GM23248 (cell line): ENCODE results near the gene FAM117B. TPM values are rescaled to one million over a fixed set of nuclear protein-coding genes. Genes with fewer than 3 reads are reported as not detected.
A peak's percentile ranks its signal among the peaks of the same experiment; 100 is the strongest.

Experiments
- DNase-seq: peaks from one replicate; pipeline ENCODE4 v3.0.0-alpha.2; 2015
- H2AFZ ChIP-seq: fragments of 200-600 bp; sonication (generic); 2 replicates; pipeline ENCODE4 v1.6.1; 2016; ENCODE audit warnings: antibody characterized with exemption
- H3F3A ChIP-seq: fragments of 200-600 bp; sonication (generic); 2 replicates; pipeline ENCODE4 v1.6.1; 2016; ENCODE audit warnings: mild to moderate bottlenecking, antibody characterized with exemption, mixed run types; ENCODE audit not compliant: insufficient read depth
- H3K27ac ChIP-seq: fragments of 200-600 bp; sonication (generic); 2 replicates; pipeline ENCODE4 v1.5.1; 2016; ENCODE audit warnings: mild to moderate bottlenecking
- H3K27me3 ChIP-seq: fragments of 200-600 bp; sonication (generic); replicated peaks from 2 replicates; pipeline ENCODE4 v1.6.1; 2016; ENCODE audit warnings: mild to moderate bottlenecking; ENCODE audit not compliant: insufficient read depth
- H3K36me3 ChIP-seq: fragments of 200-600 bp; sonication (generic); 2 replicates; pipeline ENCODE4 v1.6.1; 2016; ENCODE audit warnings: low read depth, mild to moderate bottlenecking
- H3K4me1 ChIP-seq: fragments of 200-600 bp; sonication (generic); 2 replicates; pipeline ENCODE4 v1.6.1; 2016; ENCODE audit warnings: mild to moderate bottlenecking; ENCODE audit not compliant: insufficient read depth
- H3K4me2 ChIP-seq: fragments of 200-600 bp; sonication (generic); one replicate; pipeline ENCODE4 v1.6.1; 2016; ENCODE audit warnings: mild to moderate bottlenecking; ENCODE audit not compliant: unreplicated experiment
- H3K4me3 ChIP-seq: fragments of 200-600 bp; sonication (generic); 2 replicates; pipeline ENCODE4 v1.5.1; 2016; ENCODE audit warnings: mild to moderate bottlenecking
- H3K79me2 ChIP-seq: fragments of 200-600 bp; sonication (generic); 2 replicates; pipeline ENCODE4 v1.6.1; 2016; ENCODE audit warnings: mild to moderate bottlenecking; ENCODE audit not compliant: insufficient read depth
- H3K9ac ChIP-seq: fragments of 200-600 bp; sonication (generic); 2 replicates; pipeline ENCODE4 v1.6.1; 2016; ENCODE audit warnings: mild to moderate bottlenecking
- H3K9me2 ChIP-seq: fragments of 200-600 bp; sonication (generic); 2 replicates; pipeline ENCODE4 v1.6.1; 2016; ENCODE audit warnings: mixed run types, mild to moderate bottlenecking, moderate library complexity; ENCODE audit not compliant: insufficient read depth
- H3K9me3 ChIP-seq: fragments of 200-600 bp; sonication (generic); one replicate; pipeline ENCODE4 v1.6.1; 2017; ENCODE audit warnings: low read depth
- H4K20me1 ChIP-seq: fragments of 200-600 bp; sonication (generic); 2 replicates; pipeline ENCODE4 v1.6.0; 2016; ENCODE audit not compliant: insufficient read depth
- EZH2 ChIP-seq: fragments of 200-600 bp; sonication (generic); IDR thresholded peaks from 2 replicates; pipeline ENCODE4 v1.6.1; 2018; ENCODE audit warnings: antibody characterized with exemption, mild to moderate bottlenecking; ENCODE audit not compliant: insufficient read depth, poor library complexity, severe bottlenecking
- EZH2phosphoT487 ChIP-seq: fragments of 200-600 bp; sonication (generic); IDR thresholded peaks from 2 replicates; pipeline ENCODE4 v1.6.1; 2018; ENCODE audit warnings: antibody characterized with exemption, moderate library complexity, mild to moderate bottlenecking, low read depth; ENCODE audit not compliant: insufficient read depth
- WGBS, 2 experiments: methylation state at CpG; one replicate each; pipeline ENCODE4 v1.1.6; 2015 to 2017; ENCODE audit warnings: low lambda C conversion rate in 2 of 2, low coverage in 1 of 2; ENCODE audit errors: missing lambda C conversion rate in 2 of 2; 5-methylcytosine and 5-hydroxymethylcytosine counted together
- in situ Hi-C: fragments of 300-500 bp; cut with MboI; formaldehyde crosslinking; loops from 2 replicates; pipeline ENCODE4 v1.15.0; 2020
- polyA plus RNA-seq: library from polyadenylated mRNA; unstranded; fragments of >200 nt; fragmentation: Nextera tagmentation; extraction: Ambion mirVana; gene quantifications from 2 replicates; pipeline ENCODE4 v1.2.1, GENCODE V29; 2016
- total RNA-seq: library from RNA; depleted of rRNA; stranded (reverse); fragments of >200 nt; shearing (Covaris generic); gene quantifications from 2 replicates; pipeline ENCODE4 v1.2.3, GENCODE V29; 2014

Gene FAM117B
- total and polyA plus RNA-seq, 2 experiments from 2014 or later = 1.1 to 1.2 TPM

- no peaks in the 10 kb centered on the region for H3K79me2 ChIP-seq
- no peak overlapping the region for H2AFZ ChIP-seq
- no peaks in the 10 kb centered on the region for H3K9me3 ChIP-seq
- no peaks in the 10 kb centered on the region for H3K9me2 ChIP-seq
- H4K20me1 ChIP-seq = no peaks in the 10 kb centered on the region
- in situ Hi-C loops = no loop called here
- no peak overlapping the region for H3K9ac ChIP-seq
- H3K4me1 ChIP-seq = no peaks in the 10 kb centered on the region
- no peak overlapping the region for H3K27ac ChIP-seq
- no peaks in the 10 kb centered on the region for H3K36me3 ChIP-seq
- no peaks in the 10 kb centered on the region for H3K27me3 ChIP-seq
- 37 to 58% methylated on average over 4 of the region's 4 CpGs for WGBS, 2 experiments
- no peak overlapping the region for H3K4me2 ChIP-seq
- DNase-seq = no peak
- TF ChIP-seq EZH2 = no peak
- no peak for TF ChIP-seq EZH2phosphoT487
- H3K4me3 ChIP-seq = no peak overlapping the region
- H3F3A ChIP-seq = no peaks in the 10 kb centered on the region
Measured at GRCh38 chr2:202613479-202613878, 21.3 kb upstream of the FAM117B start.

GRCh38 chr2:202624133-202624532 lies 10.6 kb upstream of the FAM117B start:
- no peaks in the 10 kb centered on the region for H4K20me1 ChIP-seq
- DNase-seq = no peak
- no peaks in the 10 kb centered on the region for H3K79me2 ChIP-seq
- no peaks in the 10 kb centered on the region for H3K9me3 ChIP-seq
- in situ Hi-C loops = no loop called here
- no peaks in the 10 kb centered on the region for H3K4me1 ChIP-seq
- H3K4me3 ChIP-seq = no peak overlapping the region
- H3K36me3 ChIP-seq = no peaks in the 10 kb centered on the region
- H3K27me3 ChIP-seq = no peaks in the 10 kb centered on the region
- no peak overlapping the region for H3K4me2 ChIP-seq
- H3K9me2 ChIP-seq = no peaks in the 10 kb centered on the region
- TF ChIP-seq EZH2 (no peak), EZH2phosphoT487 (no peak)
- no peak overlapping the region for H3K9ac ChIP-seq
- H3K27ac ChIP-seq = no peak overlapping the region
- H3F3A ChIP-seq = no peaks in the 10 kb centered on the region
- WGBS, 2 experiments = 89 to 94% methylated on average over 5 of the region's 5 CpGs
- H2AFZ ChIP-seq = no peak overlapping the region

GRCh38 chr2:202627042-202627441 lies 7.7 kb upstream of the FAM117B start:
- Histone ChIP-seq H3K27ac (no peak overlapping the region), H3K9me2 (no peaks in the 10 kb centered on the region), H3K9me3 (no peaks in the 10 kb centered on the region), H3K9ac (no peak overlapping the region), H3K27me3 (no peaks in the 10 kb centered on the region), H3K36me3 (no peaks in the 10 kb centered on the region), H3K4me1 (no peaks in the 10 kb centered on the region), H3K79me2 (no peaks in the 10 kb centered on the region), H3F3A (no peaks in the 10 kb centered on the region), H2AFZ (no peak overlapping the region), H3K4me3 (no peak overlapping the region), H3K4me2 (no peak overlapping the region), H4K20me1 (no peaks in the 10 kb centered on the region)
- WGBS, 2 experiments = 43 to 44% methylated on average over 4 of the region's 4 CpGs
- DNase-seq = no peak
- in situ Hi-C loops = no loop called here
- TF ChIP-seq EZH2phosphoT487 (no peak), EZH2 (no peak)

GRCh38 chr2:202628646-202629198 lies 6.0 kb upstream of the FAM117B start:
- Histone ChIP-seq H3K27me3 (no peaks in the 10 kb centered on the region), H3K4me2 (no peak overlapping the region)
- WGBS, 2 experiments = 41 to 46% methylated on average over 3 of the region's 3 CpGs

GRCh38 chr2:202632682-202633290 lies 2.0 kb upstream of the FAM117B start:
- in situ Hi-C loops = no loop called here
- DNase-seq = peak; percentile 6
- 73 to 77% methylated on average over 4 of the region's 4 CpGs for WGBS, 2 experiments

More at GRCh38 chr2:202628646-202629198, 6.0 kb upstream of the FAM117B start:
- Histone ChIP-seq H4K20me1 (no peaks in the 10 kb centered on the region), H3K27ac (no peak overlapping the region), H3K4me1 (no peaks in the 10 kb centered on the region), H2AFZ (no peak overlapping the region), H3F3A (no peaks in the 10 kb centered on the region), H3K9me3 (no peaks in the 10 kb centered on the region), H3K9ac (no peak overlapping the region), H3K36me3 (no peaks in the 10 kb centered on the region), H3K79me2 (no peaks in the 10 kb centered on the region), H3K4me3 (no peak overlapping the region), H3K9me2 (no peaks in the 10 kb centered on the region)
- no peak for TF ChIP-seq EZH2phosphoT487
- no peak for DNase-seq
- in situ Hi-C loops = no loop called here

More at GRCh38 chr2:202632682-202633290, 2.0 kb upstream of the FAM117B start:
- H4K20me1 ChIP-seq = no peaks in the 10 kb centered on the region
- no peaks in the 10 kb centered on the region for H3K36me3 ChIP-seq
- TF ChIP-seq EZH2 (no peak), EZH2phosphoT487 (no peak)
- H3K27ac ChIP-seq = no peak overlapping the region
- H3K9ac ChIP-seq = no peak overlapping the region
- H3K9me2 ChIP-seq = no peaks in the 10 kb centered on the region
- peaks cover 7% of the 10 kb centered on the region; the same call in 1 of the 2 replicates for H3F3A ChIP-seq
- 0 out of 2 replicates have a peak, but pooled peaks cover 4% of the 10 kb centered on the region for H3K4me1 ChIP-seq
- no peak overlapping the region for H3K4me3 ChIP-seq
- H2AFZ ChIP-seq = no peak overlapping the region
- H3K4me2 ChIP-seq = no peak overlapping the region
- no peaks in the 10 kb centered on the region for H3K9me3 ChIP-seq
- H3K79me2 ChIP-seq = no peaks in the 10 kb centered on the region
- H3K27me3 ChIP-seq = no peaks in the 10 kb centered on the region
